Measurements from ENCODE around the gene IL34.

DNA sequence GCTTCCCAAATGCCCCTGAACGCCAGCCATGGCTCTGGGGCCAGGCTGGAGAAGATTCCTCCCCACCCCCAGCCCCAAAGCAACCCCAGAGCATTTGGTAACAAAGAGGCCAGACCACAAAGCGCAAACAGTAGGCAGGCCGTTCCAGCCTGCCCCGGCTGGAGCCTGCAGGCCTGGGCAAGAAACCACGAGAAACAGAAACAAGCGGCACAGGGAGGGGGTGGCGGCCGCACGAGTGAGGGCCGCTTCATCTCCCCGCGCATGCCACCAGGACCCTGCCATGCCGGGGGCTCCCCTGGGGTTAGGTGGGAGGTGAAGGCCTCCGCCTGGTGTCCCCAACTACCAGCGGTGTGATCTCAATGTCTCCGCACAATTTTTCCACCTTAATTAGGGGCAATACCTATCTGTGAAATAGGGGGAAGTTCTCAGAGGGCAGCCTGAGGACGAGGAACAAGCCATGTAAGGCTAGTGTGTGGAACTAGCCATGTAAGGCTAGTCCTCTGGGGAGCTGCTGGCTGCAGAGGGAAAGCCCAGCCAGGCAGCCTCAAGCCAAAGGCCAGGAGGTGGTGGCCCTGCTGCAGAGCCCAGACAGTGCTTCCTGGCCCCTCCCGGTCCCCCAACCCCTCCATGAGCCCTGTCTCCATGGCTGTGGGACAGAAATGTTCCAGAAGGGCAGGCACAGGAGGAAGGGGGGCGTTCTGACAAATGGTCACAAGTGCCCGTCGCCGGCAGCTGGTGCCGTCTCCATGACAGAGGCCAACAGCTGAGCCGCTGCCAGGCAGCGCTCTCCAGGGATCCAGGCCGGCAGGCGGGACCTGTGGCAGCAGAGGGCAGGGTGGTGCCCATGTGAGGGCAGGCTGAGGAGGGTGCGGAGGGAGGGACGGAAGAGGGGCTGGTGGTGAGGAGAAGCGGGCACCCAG lies 54.0 kb downstream of the IL34 start:
- TF ChIP-seq, protein P1, sequence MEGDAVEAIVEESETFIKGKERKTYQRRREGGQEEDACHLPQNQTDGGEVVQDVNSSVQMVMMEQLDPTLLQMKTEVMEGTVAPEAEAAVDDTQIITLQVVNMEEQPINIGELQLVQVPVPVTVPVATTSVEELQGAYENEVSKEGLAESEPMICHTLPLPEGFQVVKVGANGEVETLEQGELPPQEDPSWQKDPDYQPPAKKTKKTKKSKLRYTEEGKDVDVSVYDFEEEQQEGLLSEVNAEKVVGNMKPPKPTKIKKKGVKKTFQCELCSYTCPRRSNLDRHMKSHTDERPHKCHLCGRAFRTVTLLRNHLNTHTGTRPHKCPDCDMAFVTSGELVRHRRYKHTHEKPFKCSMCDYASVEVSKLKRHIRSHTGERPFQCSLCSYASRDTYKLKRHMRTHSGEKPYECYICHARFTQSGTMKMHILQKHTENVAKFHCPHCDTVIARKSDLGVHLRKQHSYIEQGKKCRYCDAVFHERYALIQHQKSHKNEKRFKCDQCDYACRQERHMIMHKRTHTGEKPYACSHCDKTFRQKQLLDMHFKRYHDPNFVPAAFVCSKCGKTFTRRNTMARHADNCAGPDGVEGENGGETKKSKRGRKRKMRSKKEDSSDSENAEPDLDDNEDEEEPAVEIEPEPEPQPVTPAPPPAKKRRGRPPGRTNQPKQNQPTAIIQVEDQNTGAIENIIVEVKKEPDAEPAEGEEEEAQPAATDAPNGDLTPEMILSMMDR (IDR thresholded peaks at IDR 0.05; ENCODE audit: borderline replicate concordance, extremely low read depth, low read length, poor library complexity, severe bottlenecking) = no peak
- TF ChIP-seq EZH2 (IDR thresholded peaks at IDR 0.05; ENCODE audit: borderline replicate concordance, low read depth, low read length, severe bottlenecking) = no peak
